GM11168 (cell line): Measurements from ENCODE around the gene AKR7A3.
"Not testable (repeated sequence)": the region's sequence is repeated elsewhere in the genome, so short reads cannot be mapped to it uniquely, and the experiment has no call there.

ENCODE experiments used
- in situ Hi-C: fragments of 300-500 bp; cut with MboI; formaldehyde crosslinking; loops from one replicate; pipeline ENCODE4 v1.12.0; 2022; ENCODE audit warnings: low sequenced_read_pairs; ENCODE audit not compliant: unreplicated experiment

The AKR7A3 gene

DNA sequence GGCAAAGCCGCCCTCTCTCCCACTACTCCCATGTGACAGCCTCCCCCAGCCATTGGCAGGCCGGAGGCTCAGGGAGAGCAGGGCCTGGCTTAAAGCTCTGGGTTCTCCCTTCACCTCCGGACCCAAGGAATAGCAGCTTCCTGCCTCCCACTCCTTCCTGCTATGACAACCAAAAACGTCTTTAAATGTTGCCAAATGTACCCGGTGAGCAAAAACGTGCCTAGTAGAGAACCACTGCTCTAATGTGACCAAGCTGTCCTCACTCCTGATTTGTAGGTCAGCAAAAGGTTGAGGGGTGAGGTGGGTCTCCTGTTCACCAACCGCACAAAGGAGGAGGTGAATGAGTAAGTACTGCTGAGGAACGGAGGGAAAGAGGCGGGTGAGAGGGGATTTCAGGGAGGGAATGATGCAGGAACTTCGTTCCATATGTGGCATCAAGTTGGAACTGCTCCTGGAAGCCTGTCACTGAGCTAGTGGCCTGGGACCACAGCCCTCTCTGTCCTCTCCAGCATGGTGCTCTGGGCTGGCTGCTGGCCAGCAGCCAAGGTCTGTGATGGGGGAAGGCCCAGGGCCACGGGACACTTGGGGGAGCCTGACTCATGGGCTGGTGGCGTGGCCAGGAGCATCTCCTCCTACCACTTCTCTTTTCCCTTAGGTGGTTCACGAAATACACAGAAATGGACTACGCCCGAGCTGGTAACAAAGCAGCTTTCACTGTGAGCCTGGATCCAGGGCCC lies 31.2 kb downstream of the AKR7A3 start:
- in situ Hi-C loops = no loop called here

DNA sequence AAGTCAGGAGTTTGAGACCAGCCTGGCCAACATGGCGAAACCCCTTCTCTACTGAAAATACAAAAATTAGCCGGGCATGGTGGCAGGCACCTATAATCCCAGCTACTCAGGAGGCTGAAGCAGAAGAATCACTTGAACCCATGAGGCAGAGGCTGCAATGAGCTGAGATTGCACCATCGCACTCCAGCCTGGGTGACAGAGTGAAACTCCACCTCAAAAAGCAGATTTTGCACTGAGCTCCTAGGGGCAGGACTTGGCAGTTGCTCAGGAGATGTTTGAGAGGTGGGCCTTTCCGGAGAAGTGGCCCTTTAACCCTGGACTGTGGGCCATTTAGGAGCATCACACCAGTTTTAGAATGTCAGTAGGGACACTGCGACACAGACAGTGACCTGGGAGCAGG lies 32.3 kb downstream of the AKR7A3 start:
- in situ Hi-C loops = not testable (repeated sequence)

DNA sequence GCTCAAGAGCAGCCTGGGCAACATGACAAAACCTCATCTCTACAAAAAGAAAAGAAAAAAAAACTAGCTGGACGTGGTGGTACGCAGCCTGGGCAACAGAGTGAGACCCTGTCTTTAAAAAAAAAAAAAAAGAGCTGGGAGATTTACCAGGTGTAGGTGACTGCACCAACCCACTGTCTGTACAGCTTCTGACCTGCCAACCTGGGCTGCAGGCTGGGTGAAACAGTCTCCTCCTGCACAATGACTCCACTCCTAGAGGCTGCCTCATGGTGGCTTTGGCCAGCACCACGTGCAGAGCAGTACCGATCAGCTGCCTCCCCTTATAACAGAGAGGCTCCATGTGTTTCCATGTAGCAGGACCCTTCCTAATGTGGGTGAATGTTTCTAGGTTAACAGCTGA lies 33.3 kb downstream of the AKR7A3 start:
- in situ Hi-C loops = no loop called here

DNA sequence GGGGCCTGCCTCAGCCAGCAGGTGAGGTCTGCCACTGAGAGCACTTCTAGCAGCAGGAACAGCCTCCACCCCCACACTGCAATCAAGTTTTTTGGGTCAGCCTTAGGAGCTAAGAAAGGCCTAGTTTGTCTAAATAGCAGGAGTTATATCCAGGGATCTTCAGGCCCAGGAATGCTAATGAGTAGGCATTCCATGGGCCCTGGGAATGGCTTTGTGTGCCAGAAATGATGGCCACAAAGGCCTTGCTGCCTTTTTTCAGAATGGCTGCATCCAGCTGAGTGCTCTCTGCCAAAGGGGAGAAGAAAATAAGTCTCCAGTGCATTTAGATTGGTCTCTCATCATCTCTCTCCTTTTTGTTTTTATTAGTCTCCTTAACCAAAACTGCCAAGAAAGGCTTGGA lies 34.2 kb downstream of the AKR7A3 start:
- in situ Hi-C loops = no loop called here

DNA sequence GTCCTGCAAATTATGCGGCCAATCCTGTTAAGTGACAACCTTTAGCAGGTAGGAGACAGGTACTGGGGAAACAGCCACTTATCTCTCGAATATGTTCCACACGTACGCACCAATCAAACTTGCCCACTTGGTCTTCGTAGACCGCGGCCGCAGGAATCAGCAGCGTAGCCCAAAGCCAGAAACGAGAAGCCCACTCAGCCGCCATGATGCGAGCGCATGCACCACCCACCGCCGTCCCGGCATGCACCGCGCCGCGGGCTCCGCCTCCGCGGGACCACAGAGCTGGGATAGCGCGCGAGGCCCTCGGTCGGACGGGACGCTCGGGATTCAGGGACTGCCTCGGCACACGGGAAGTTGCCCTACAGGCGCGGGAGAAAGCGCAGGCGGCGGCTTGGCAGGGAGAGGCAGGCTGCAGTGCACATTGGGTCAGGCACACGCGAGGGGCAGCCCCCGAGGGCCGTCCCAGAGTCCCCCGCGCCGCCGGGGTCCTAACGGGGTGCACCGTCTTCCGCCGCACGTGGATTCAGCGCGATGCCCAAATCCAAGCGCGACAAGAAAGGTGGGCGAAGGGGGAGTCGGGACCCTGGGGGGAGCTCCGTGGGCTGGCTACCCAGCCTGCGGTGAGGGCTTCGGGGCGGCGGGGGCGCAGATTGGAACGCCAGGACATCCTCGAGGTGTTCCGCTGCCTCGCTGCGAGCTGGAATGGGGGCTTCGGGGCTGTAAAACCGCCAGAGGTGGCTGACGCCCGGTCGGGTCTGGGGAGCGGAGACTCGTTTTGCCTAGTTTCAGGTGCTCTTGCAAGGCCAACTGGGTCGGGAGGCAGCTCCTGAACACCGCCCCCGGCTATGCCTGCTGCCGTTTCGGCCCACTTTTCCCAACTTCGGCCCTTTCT lies 37.0 kb downstream of the AKR7A3 start, which contains the start of the genes EMC1 and MRTO4:
Gene EMC1, minus strand, starts transcription at position 220 of the 892 bp plus-strand sequence. Its CDS starts 15 bp downstream, at position 205.
Gene MRTO4, plus strand, starts transcription at position 501 of the 892 bp plus-strand sequence. Its CDS starts 31 bp downstream, at position 532.
- in situ Hi-C loops = no loop called here

DNA sequence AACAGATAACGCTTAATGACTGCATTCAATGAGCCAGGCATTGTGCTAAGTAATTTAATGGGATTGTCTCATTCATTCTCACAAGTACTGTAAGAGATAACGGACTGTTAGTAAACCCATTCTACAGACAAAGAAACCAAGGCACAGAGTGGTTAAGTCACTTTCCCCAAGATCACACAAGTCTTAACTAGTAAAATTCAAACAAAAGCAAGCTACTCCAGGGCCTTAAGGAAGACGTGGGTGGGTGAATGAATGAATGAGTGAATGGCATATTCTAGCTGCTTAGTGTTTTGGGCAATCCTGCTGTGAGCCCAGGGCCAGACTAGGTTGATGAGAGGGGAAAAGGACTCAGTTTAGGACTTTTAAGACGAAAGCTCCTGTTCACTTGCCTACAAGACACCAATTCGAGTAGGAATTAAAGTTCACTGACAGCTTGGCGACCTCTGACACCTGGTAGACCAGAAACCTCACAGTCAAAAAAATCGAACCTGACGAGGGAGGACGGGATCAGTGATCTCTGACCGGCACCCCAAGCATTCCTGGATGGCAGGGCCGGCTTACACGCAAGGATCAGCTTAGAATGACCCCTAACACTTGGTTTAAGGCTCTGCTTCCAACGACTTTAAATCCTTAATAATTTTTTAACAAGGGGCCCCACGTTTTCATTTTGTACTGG lies 37.8 kb downstream of the AKR7A3 start:
- in situ Hi-C loops = no loop called here

DNA sequence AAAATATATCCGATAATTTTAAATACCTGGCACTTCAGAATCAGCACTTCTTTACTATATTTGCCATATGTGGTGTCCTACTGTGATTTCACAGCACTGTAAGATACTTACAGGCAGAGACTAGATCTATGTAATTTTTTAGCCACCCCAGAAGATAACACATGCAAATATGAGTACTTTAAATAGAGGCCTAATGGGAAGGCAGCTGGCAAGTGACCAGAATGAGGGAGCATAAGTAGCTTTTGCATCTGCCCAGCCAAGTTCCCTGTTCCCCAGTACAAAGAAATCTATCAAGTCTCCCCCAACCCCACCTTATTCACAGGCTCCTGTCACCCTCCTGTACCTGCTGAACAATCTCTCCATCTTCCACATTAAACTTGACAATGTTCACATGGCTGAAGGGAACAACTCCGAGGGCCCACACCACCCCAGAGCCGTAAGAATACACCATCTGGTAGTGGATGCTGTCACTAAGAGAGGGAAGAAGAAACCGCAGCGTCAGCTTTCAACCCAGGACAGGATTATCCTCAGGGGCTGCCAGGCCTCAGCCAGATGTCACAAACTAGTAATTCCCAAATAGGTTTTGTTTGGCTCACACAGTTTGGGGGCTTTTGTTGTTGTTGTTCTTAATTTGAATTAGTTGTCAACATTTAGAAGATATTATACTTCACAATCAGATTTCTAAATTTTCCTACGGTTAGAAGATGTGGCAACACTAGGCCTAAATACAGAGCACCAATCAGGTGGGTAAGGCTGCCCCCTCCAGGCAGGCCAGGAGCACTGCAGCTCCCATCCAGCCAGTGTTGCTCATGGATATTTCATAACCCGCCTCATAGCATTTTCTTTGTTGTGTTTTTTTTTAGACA lies 47.7 kb downstream of the AKR7A3 start:
- in situ Hi-C loops = no loop called here

DNA sequence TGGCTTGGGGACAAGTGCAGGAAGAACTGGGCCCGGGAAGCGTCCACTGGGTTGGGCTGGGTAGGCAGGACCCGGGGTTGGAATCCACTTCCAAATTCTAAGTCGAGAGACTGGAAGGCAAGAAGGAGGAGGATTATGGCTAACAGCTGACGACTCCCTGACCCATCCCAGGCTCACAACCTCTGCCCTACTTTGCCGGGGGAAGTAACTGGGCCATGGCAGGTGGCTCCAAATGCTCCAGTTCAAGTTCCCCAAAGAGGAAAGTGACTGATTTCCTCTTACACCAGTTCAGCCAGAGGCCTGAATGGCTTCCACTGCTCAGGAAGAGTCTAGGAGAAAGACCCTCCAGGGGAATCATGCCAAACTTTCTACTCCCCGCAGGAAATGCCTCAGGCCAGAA lies 48.7 kb downstream of the AKR7A3 start:
- in situ Hi-C loops = no loop called here

DNA sequence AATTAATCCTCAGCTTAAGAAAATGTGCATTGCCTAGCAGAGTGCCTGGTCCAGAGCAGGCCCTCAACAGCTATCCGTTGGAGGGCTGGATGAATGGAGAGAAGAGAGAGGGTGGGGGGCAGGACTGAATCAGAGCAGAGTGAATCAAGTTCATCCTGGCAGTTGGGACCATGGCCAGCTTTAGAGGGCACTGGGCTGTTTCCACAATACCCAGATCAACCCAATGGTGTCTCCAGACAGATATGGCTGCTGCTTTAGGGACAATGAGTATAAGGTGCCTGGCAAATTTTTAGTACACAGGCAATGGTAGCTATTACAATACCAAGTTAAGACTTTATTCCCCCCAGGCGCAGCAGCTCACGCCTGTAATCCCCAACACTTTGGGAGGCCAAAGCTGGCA lies 54.3 kb downstream of the AKR7A3 start:
- in situ Hi-C loops = no loop called here
